Measurements from ENCODE around the gene ERICH6.

The ERICH6 gene

DNA sequence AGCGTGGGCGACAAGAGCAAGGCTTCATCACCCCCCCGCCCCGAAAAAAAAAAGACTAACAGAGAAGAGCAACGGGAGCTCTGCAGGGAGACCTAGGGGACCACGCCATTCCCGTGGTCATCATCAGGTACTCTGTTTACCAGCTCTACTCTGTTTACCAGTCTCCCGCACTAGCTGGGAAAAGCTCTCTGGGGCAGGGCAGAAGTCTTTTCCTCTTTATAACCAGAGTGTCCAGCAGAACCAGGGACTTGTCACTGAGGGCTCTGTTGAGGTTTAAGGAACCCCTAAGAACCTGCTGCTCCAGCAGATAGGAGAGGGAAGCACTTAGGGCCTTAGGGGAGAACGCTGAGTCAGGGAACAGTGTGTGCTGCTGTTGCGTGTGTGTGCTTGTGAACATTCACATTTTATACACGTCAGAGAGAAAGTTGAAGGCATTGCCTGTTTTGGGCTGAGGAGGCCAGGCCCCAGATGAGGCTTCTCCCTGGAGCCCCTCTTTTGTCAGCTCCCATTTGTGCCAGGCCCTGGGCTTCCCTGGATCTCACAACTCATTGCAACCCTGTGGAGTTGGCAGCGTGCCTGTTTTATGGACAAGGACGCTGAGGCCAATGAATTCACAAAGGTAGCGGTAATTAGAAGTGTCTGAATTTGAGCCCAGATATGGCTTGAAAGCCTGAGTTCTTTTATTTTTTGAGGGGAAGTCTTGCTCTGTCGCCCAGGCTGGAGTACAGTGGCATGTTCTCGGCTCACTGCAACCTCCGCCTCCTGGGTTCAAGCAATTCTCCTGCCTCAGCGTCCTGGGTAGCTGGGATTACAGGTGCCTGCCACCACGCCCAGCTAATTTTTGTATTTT is 24.2 kb upstream of the ERICH6 start:
- H3K36me3 ChIP-seq, result no peaks in the 10 kb centered on the region
- H3K4me3 ChIP-seq (ENCODE audit: low read depth, low read length), result no peak overlapping the region
- no peak overlapping the region for H3K27ac ChIP-seq
- peaks cover 83% of the 10 kb centered on the region for H3K27me3 ChIP-seq (ENCODE audit: insufficient read depth, low read depth, severe bottlenecking)
- no peaks in the 10 kb centered on the region for H3K9me3 ChIP-seq (ENCODE audit: severe bottlenecking)
- TF ChIP-seq, protein P1, sequence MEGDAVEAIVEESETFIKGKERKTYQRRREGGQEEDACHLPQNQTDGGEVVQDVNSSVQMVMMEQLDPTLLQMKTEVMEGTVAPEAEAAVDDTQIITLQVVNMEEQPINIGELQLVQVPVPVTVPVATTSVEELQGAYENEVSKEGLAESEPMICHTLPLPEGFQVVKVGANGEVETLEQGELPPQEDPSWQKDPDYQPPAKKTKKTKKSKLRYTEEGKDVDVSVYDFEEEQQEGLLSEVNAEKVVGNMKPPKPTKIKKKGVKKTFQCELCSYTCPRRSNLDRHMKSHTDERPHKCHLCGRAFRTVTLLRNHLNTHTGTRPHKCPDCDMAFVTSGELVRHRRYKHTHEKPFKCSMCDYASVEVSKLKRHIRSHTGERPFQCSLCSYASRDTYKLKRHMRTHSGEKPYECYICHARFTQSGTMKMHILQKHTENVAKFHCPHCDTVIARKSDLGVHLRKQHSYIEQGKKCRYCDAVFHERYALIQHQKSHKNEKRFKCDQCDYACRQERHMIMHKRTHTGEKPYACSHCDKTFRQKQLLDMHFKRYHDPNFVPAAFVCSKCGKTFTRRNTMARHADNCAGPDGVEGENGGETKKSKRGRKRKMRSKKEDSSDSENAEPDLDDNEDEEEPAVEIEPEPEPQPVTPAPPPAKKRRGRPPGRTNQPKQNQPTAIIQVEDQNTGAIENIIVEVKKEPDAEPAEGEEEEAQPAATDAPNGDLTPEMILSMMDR (IDR thresholded peaks at IDR 0.05; ENCODE audit: low read depth, low read length), result no peak
- no peak for DNase-seq

DNA sequence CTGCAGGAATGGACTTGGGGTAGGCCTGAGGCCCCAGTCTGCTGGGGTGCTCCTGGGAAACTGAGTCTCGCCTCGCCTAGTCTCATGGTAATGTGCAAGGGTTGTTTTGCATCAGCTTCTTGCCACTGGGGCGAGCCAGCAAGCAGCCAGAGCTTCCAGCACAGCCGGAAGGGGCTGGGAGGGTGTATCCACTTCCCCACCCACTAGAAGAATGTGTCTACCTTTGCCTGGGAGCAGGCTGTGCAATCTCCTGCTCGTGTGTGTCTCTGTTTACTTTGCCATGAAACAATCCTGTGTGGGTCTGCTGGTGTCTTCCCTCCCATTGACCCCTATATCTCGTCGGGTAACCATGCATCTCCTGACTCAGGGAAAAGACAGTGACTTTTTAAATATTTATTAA is 21.8 kb upstream of the ERICH6 start:
- TF ChIP-seq, protein P1 (IDR thresholded peaks at IDR 0.05; ENCODE audit: low read depth, low read length), result no peak
- no peak overlapping the region for H3K27ac ChIP-seq
- H3K27me3 ChIP-seq (ENCODE audit: insufficient read depth, low read depth, severe bottlenecking), result peaks cover 82% of the 10 kb centered on the region
- H3K9me3 ChIP-seq (ENCODE audit: severe bottlenecking), result no peaks in the 10 kb centered on the region
- H3K36me3 ChIP-seq, result no peaks in the 10 kb centered on the region
- no peak for DNase-seq
- no peak overlapping the region for H3K4me3 ChIP-seq (ENCODE audit: low read depth, low read length)

DNA sequence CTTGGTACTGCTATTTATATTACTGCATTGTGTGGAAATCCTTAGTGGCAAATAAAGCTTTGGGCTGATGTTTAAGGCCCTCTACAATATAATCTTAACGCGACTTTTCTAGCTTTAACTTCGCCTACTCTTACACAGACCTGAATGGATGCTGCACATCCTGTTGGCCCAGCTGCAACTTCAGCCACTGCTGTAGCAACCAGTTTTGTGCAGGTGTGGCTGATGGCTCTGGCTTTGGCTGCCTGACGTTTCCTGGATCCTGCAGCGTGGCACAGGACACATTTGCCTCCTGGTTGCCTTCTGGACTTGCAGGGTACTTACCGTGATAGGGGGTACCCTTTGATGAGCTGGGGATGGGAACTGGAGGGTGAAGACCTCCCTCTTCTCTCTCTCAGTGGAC is 20.2 kb upstream of the ERICH6 start:
- no peak for DNase-seq
- H3K9me3 ChIP-seq (ENCODE audit: severe bottlenecking), result no peaks in the 10 kb centered on the region
- peaks cover 83% of the 10 kb centered on the region for H3K27me3 ChIP-seq (ENCODE audit: insufficient read depth, low read depth, severe bottlenecking)
- H3K36me3 ChIP-seq, result no peaks in the 10 kb centered on the region
- no peak overlapping the region for H3K4me3 ChIP-seq (ENCODE audit: low read depth, low read length)
- TF ChIP-seq, protein P1 (IDR thresholded peaks at IDR 0.05; ENCODE audit: low read depth, low read length), result no peak
- no peak overlapping the region for H3K27ac ChIP-seq

DNA sequence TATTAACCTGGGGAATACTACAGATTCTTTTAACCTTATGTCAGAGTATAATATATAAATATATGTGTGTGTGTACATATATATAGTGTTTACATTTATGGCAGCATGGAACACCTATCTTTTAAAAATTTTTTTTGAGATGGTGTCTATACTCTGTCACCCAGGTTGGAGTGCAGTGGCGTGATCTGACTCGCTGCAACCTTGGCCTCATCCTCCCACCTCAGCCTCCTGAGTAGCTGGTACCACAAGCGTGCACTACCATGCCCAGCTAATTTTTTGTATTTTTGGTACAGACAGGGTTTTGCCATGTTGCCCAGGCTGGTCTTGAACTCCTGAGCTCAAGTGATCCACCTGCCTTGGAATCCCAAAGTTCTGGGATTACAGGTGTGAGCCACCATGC is 18.5 kb upstream of the ERICH6 start:
- TF ChIP-seq, protein P1 (IDR thresholded peaks at IDR 0.05; ENCODE audit: low read depth, low read length), result no peak
- Histone ChIP-seq H3K4me3 (ENCODE audit: low read depth, low read length) (no peak overlapping the region), H3K27ac (no peak overlapping the region), H3K27me3 (ENCODE audit: insufficient read depth, low read depth, severe bottlenecking) (peaks cover 76% of the 10 kb centered on the region), H3K9me3 (ENCODE audit: severe bottlenecking) (no peaks in the 10 kb centered on the region), H3K36me3 (no peaks in the 10 kb centered on the region)
- no peak for DNase-seq

DNA sequence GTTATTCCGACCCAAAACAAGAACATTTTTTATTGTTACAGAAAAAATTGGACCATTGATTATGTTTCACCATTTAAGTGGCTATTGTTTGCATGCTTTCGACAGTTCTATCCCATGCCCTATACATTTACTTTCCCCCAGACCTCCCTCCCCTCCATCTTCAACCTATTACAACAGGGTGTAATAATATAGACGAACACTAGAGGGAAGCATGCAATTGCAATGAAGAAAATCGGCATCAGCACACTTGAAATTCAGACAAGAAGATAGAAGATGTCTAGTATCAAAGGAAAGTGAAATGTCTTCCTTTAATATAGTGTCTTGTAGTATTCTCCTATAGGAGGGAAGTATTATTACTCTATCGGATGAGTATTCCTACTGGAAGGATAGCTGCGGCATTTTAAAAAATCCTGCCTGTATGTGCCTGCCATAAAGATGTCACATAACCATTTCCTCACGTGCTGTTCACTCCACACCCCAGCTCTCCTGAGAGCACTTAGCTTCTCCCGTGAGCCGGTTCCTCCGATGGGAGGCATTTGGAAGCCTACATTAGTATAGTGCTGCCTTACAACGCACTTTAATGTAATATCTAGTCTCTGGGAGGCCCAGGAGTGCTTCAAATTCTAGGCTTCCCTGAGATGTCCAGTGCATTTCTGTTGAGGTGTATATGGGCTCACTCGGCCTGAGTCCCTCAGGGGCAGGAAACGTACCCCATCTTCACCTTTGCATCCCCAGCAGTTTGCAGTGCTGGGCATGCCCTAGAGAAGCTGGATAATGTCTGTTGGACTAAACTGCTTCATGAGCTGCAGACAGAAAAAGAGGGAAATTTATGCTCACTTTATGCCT is 17.8 kb upstream of the ERICH6 start:
- Histone ChIP-seq H3K27ac (no peak overlapping the region), H3K36me3 (no peaks in the 10 kb centered on the region), H3K27me3 (ENCODE audit: insufficient read depth, low read depth, severe bottlenecking) (peaks cover 68% of the 10 kb centered on the region), H3K9me3 (ENCODE audit: severe bottlenecking) (no peaks in the 10 kb centered on the region), H3K4me3 (ENCODE audit: low read depth, low read length) (no peak overlapping the region)
- TF ChIP-seq, protein P1 (IDR thresholded peaks at IDR 0.05; ENCODE audit: low read depth, low read length), result peak; percentile 38; the same call in 1 of the 2 replicates
- DNase-seq, result no peak

Measured in WERI-Rb-1 (cell line).